PC-3 (cell line): ENCODE data around the gene FAM135A. TPM values are rescaled to one million over a fixed set of nuclear protein-coding genes. Genes with fewer than 3 reads are reported as not detected.
"Not testable (repeated sequence)": the region's sequence is repeated elsewhere in the genome, so short reads cannot be mapped to it uniquely, and the experiment has no call there.

Experiments
- ATAC-seq: fragments of 200-7000 bp; cut with Tn5 transposase; 2 replicates; pipeline ENCODE4 v1.9.1; 2020; ENCODE audit warnings: mild to moderate bottlenecking, moderate library complexity
- BruUV-seq: library from RNA; stranded (reverse); fragments of 400-500 nt; replicated peaks from 2 replicates; lab custom pipeline; 2021; lab: Mats Ljungman, UMichigan
- CTCF ChIA-PET: fragments of 300-600 bp; sonication (Branson Sonifier 250); formaldehyde crosslinking; loops from one replicate; lab custom pipeline; 2022; ENCODE audit warnings: antibody characterized with exemption; lab: Charles Lee
- POLR2A ChIA-PET: fragments of 300-600 bp; sonication (Branson Sonifier 250); formaldehyde crosslinking; loops from one replicate; lab custom pipeline; 2022; ENCODE audit warnings: antibody characterized with exemption; ENCODE audit not compliant: unreplicated experiment; lab: Charles Lee
- DNase-seq: peaks from one replicate; pipeline ENCODE4 v3.0.0-alpha.2; 2015
- H2AFZ ChIP-seq: fragments of 300-600 bp; sonication (generic); 2 replicates; pipeline ENCODE4 v1.6.0; 2016; ENCODE audit warnings: antibody characterized with exemption, low read length
- H3F3A ChIP-seq: fragments of 300-600 bp; sonication (generic); one replicate; pipeline ENCODE4 v1.6.0; 2017; ENCODE audit warnings: antibody characterized with exemption, low read length, control low read depth, mild to moderate bottlenecking; ENCODE audit not compliant: unreplicated experiment
- H3K27ac ChIP-seq: fragments of 300-600 bp; sonication (generic); 2 replicates; pipeline ENCODE4 v1.5.1; 2016; ENCODE audit warnings: mild to moderate bottlenecking, low read length
- H3K27me3 ChIP-seq: fragments of 300-600 bp; sonication (generic); 2 replicates; pipeline ENCODE4 v1.6.1; 2016; ENCODE audit warnings: low read length, mixed read lengths
- H3K36me3 ChIP-seq: fragments of 300-600 bp; sonication (generic); 2 replicates; pipeline ENCODE4 v1.6.1; 2016; ENCODE audit warnings: low read depth, mixed run types, low read length, mixed read lengths
- H3K4me1 ChIP-seq: fragments of 300-600 bp; sonication (generic); 2 replicates; pipeline ENCODE4 v1.5.1; 2016; ENCODE audit warnings: low read length; ENCODE audit not compliant: insufficient read depth
- H3K4me2 ChIP-seq: fragments of 300-600 bp; sonication (generic); 2 replicates; pipeline ENCODE4 v1.6.0; 2016; ENCODE audit warnings: low read length
- H3K4me3 ChIP-seq: fragments of 300-600 bp; sonication (generic); 2 replicates; pipeline ENCODE4 v1.5.1; 2016; ENCODE audit warnings: mild to moderate bottlenecking, low read length, mixed read lengths
- H3K79me2 ChIP-seq: fragments of 300-600 bp; sonication (generic); 2 replicates; pipeline ENCODE4 v1.6.1; 2017; ENCODE audit warnings: low read length, mixed read lengths
- H3K9ac ChIP-seq: fragments of 300-600 bp; sonication (generic); 2 replicates; pipeline ENCODE4 v1.6.0; 2016; ENCODE audit warnings: mild to moderate bottlenecking, low read length
- H3K9me2 ChIP-seq: fragments of 300-600 bp; sonication (generic); replicated peaks from 2 replicates; pipeline ENCODE4 v1.6.1; 2016; ENCODE audit warnings: mixed run types, low read length, mixed read lengths
- H3K9me3 ChIP-seq: fragments of 300-600 bp; sonication (generic); 2 replicates; pipeline ENCODE4 v1.6.1; 2016; ENCODE audit warnings: low read length, mixed read lengths
- H4K20me1 ChIP-seq: fragments of 300-600 bp; sonication (generic); 2 replicates; pipeline ENCODE4 v1.6.1; 2016; ENCODE audit warnings: low read length, mixed read lengths
- EZH2 ChIP-seq: fragments of 300-600 bp; sonication (generic); IDR thresholded peaks from one replicate; pipeline ENCODE4 v1.6.1; 2017; ENCODE audit warnings: antibody characterized with exemption, mild to moderate bottlenecking, low read length; ENCODE audit not compliant: unreplicated experiment
- EZH2phosphoT487 ChIP-seq: fragments of 300-600 bp; sonication (generic); IDR thresholded peaks from 2 replicates; pipeline ENCODE4 v1.6.1; 2018; ENCODE audit warnings: mild to moderate bottlenecking, antibody characterized with exemption, low read length, borderline replicate concordance
- intact Hi-C: fragments of 100-400 bp; cut with micrococcal nuclease; formaldehyde crosslinking; loops from 2 replicates; pipeline ENCODE4 v1.9.0; 2023
- total RNA-seq: library from RNA; depleted of rRNA; stranded (reverse); fragments of >200 nt; gene quantifications from 2 replicates; pipeline ENCODE4 v1.2.3, GENCODE V29; 2014
- TF ChIP-seq, protein P1 (sequence below): fragments of 300-600 bp; sonication (generic); conservative IDR thresholded peaks from 2 replicates; pipeline ENCODE4 v1.5.1; 2017; ENCODE audit warnings: antibody characterized with exemption, low read depth, mild to moderate bottlenecking, low read length

The FAM135A gene
- total RNA-seq, 1 experiment from 2014 or later = 18.1 TPM

DNA sequence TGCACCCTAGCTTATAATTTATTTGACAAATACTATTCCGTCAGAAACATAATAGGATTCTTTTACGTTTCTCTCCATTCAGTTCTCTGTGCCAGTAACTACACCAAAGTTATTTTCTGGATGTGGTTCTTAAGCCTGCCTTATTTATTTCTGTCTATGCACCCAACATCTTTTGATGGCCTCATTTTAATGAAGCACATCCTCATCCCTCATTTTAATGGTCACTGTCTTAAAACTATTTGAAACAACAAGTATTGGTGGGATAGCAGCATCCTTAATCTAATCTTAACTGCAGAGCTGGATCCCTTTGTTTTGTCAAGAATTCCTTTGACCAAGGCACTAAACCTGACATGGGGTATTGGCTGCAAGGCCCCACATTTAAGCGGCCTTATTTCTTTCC lies 11.0 kb downstream of the FAM135A start:
- POLR2A ChIA-PET = no interaction called here

DNA sequence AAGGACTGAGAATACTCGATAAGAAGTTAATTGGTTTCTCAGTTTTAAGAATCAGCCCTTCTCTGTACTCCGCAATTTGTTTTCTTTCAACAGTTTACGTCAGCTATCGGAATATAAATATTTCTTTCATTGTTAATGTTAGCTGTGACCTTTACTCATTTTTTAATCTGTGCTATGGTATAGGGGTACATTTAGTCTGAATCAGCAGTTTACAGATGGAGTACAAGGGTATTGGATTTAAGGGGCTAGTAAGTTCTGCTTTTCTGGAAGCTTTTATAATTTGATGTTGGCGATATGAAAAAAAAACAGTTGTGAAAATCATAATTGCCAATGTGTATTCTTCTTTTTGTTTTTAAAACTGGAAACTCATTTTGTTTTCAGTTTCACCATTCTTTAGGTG lies 23.0 kb downstream of the FAM135A start:
- ATAC-seq (no peak), DNase-seq (no peak)
- no peak overlapping the region for H3K4me2 ChIP-seq
- H3K4me3 ChIP-seq = no peak overlapping the region
- intact Hi-C loops = no loop called here
- POLR2A ChIA-PET = no interaction called here
- no peaks in the 10 kb centered on the region for H3K27me3 ChIP-seq
- H3K36me3 ChIP-seq = no peaks in the 10 kb centered on the region
- H4K20me1 ChIP-seq = no peaks in the 10 kb centered on the region
- CTCF ChIA-PET = no interaction called here
- no peak overlapping the region for H2AFZ ChIP-seq
- no peaks in the 10 kb centered on the region for H3F3A ChIP-seq
- no peak overlapping the region for H3K27ac ChIP-seq
- peaks cover 11% of the 10 kb centered on the region for H3K4me1 ChIP-seq
- no peak overlapping the region for H3K9ac ChIP-seq
- no peaks in the 10 kb centered on the region for H3K9me2 ChIP-seq
- no peaks in the 10 kb centered on the region for H3K9me3 ChIP-seq
- TF ChIP-seq EZH2phosphoT487 (no peak), EZH2 (no peak)
- TF ChIP-seq, protein P1, sequence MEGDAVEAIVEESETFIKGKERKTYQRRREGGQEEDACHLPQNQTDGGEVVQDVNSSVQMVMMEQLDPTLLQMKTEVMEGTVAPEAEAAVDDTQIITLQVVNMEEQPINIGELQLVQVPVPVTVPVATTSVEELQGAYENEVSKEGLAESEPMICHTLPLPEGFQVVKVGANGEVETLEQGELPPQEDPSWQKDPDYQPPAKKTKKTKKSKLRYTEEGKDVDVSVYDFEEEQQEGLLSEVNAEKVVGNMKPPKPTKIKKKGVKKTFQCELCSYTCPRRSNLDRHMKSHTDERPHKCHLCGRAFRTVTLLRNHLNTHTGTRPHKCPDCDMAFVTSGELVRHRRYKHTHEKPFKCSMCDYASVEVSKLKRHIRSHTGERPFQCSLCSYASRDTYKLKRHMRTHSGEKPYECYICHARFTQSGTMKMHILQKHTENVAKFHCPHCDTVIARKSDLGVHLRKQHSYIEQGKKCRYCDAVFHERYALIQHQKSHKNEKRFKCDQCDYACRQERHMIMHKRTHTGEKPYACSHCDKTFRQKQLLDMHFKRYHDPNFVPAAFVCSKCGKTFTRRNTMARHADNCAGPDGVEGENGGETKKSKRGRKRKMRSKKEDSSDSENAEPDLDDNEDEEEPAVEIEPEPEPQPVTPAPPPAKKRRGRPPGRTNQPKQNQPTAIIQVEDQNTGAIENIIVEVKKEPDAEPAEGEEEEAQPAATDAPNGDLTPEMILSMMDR = no peak
- no peaks in the 10 kb centered on the region for H3K79me2 ChIP-seq
- BruUV-seq = no TSS peak

More for the DNA sequence above, 11.0 kb downstream of the FAM135A start:
- Histone ChIP-seq H3K27ac (no peak overlapping the region), H3K4me3 (no peak overlapping the region), H3K27me3 (no peaks in the 10 kb centered on the region), H4K20me1 (no peaks in the 10 kb centered on the region), H3K9me3 (no peaks in the 10 kb centered on the region), H3K36me3 (no peaks in the 10 kb centered on the region), H3K4me1 (peaks cover 11% of the 10 kb centered on the region), H3K79me2 (0 out of 2 replicates have a peak, but pooled peaks cover 9% of the 10 kb centered on the region), H3K4me2 (no peak overlapping the region), H3F3A (no peaks in the 10 kb centered on the region), H3K9ac (no peak overlapping the region), H3K9me2 (no peaks in the 10 kb centered on the region), H2AFZ (no peak overlapping the region)
- BruUV-seq = no TSS peak
- no peak for DNase-seq
- no peak for ATAC-seq
- TF ChIP-seq, protein P1 = no peak
- TF ChIP-seq EZH2phosphoT487 = no peak
- no peak for TF ChIP-seq EZH2
- CTCF ChIA-PET = no interaction called here
- intact Hi-C loops = no loop called here

DNA sequence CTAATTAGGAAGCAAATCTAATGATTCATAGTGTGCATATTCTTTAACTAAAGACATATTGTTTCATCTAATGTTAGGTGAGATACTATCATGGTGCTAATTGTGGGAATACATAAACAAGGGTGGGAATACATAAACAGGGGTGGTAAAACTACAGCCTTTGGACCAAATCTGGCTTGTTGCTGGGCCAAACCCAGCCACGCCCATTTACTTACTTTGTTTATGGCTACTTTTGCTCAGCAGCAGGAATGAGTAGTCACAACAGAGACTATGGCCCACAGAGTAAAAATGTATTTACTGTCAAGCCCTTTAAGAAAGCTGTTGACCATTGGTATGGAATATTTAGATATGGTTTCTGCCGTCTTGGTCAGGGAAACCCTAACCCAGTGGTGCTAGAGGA lies 31.7 kb downstream of the FAM135A start:
- H3K9me2 ChIP-seq = no peaks in the 10 kb centered on the region
- H3K79me2 ChIP-seq = no peaks in the 10 kb centered on the region
- CTCF ChIA-PET = no interaction called here
- no peak for DNase-seq
- H2AFZ ChIP-seq = no peak overlapping the region
- H3K4me1 ChIP-seq = no peaks in the 10 kb centered on the region
- no peaks in the 10 kb centered on the region for H3K27me3 ChIP-seq
- H3K9me3 ChIP-seq = no peaks in the 10 kb centered on the region
- intact Hi-C loops = no loop called here
- H3F3A ChIP-seq = no peaks in the 10 kb centered on the region
- POLR2A ChIA-PET = no interaction called here
- TF ChIP-seq EZH2phosphoT487 (no peak), EZH2 (no peak)
- TF ChIP-seq, protein P1 = no peak
- no peak overlapping the region for H3K9ac ChIP-seq
- no peaks in the 10 kb centered on the region for H4K20me1 ChIP-seq
- ATAC-seq = no peak
- no peak overlapping the region for H3K27ac ChIP-seq
- no peaks in the 10 kb centered on the region for H3K36me3 ChIP-seq
- no peak overlapping the region for H3K4me3 ChIP-seq
- no TSS peak for BruUV-seq
- H3K4me2 ChIP-seq = no peak overlapping the region

DNA sequence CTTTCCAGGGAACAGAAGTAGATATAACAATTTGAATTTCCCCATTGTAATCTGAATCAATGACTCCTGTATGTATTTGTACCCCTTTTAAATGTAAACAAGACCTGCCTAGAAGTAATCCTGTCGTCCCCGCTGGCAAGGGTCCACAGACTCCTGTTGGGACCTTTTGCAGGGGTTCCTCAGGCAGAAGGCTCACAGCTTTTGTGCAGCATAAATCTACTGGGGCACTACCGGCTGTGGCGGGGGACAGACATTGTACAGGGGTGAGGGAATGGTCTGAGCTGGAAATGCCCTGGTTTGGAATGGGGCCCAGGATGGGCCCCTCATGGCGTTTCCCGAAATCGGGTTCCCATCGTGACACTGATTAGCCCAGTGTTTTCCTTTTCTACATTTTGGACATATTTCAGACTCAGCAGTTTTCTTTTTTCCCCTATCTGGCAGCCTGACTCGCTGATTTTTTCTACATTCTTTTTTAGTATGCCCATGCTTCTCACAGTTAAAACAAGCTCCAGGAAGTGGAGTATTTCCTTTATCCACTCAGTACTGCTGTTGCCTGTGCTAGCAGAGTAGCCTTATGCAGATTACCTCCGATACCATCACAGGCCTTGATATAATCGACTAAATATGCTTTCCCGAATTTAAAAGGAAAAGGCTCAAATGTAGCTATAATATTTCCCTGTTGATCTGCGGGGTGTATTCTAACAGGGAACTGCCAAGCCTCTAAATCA lies 34.2 kb downstream of the FAM135A start:
- H3K27ac ChIP-seq, DNase-seq, H3K4me1 ChIP-seq, H3K9me2 ChIP-seq, intact Hi-C loops, H3K9ac ChIP-seq, H4K20me1 ChIP-seq, H3K9me3 ChIP-seq, H3K27me3 ChIP-seq, POLR2A ChIA-PET, BruUV-seq, ATAC-seq, H3K4me3 ChIP-seq, H3F3A ChIP-seq, H2AFZ ChIP-seq, H3K4me2 ChIP-seq, CTCF ChIA-PET, H3K36me3 ChIP-seq, H3K79me2 ChIP-seq: not testable (repeated sequence)
